ENCODE results near the gene KNCN.

KNCN gene

GRCh38 chr1:46562498-46562897 is 11.1 kb upstream of the KNCN start:
- peaks cover 0 to 85% of the 10 kb centered on the region in 2 experiments; a peak in 1 of 3 replicates for H3K36me3 ChIP-seq (ENCODE audit: control insufficient read depth in 2 of 2, insufficient read depth in 1 of 2, low read length in 2 of 2)
- POLR2A ChIA-PET: no interaction called here
- H3K9me3 ChIP-seq (ENCODE audit: control insufficient read depth, insufficient read depth, low read depth, low read length): no peaks in the 10 kb centered on the region
- no peak for TF ChIP-seq ZNF324 (tag by site-specific recombination; IDR thresholded peaks at IDR 0.05)
- no peak for TF ChIP-seq ZNF585B (tag by site-specific recombination; IDR thresholded peaks at IDR 0.05)
- TF ChIP-seq ZXDB (tag by site-specific recombination; IDR thresholded peaks at IDR 0.05): no peak
- no peak for TF ChIP-seq ZBTB7A (tag by site-specific recombination; IDR thresholded peaks at IDR 0.05; ENCODE audit: low read depth)
- no peak for TF ChIP-seq ZNF248 (tag by site-specific recombination; IDR thresholded peaks at IDR 0.05)
- TF ChIP-seq ZSCAN16 (tag by site-specific recombination; IDR thresholded peaks at IDR 0.05): no peak
- no peak for TF ChIP-seq ZNF510 (tag by site-specific recombination; IDR thresholded peaks at IDR 0.05; ENCODE audit: insufficient replicate concordance)
- TF ChIP-seq PBX3 (CRISPR knock-in tag; IDR thresholded peaks at IDR 0.05): no peak
- no peak for TF ChIP-seq ZNF24 (tag by site-specific recombination; IDR thresholded peaks at IDR 0.05)
- no peak for TF ChIP-seq ZNF184 (tag by site-specific recombination; IDR thresholded peaks at IDR 0.05)
- no peak for TF ChIP-seq ZNF768 (tag by site-specific recombination; IDR thresholded peaks at IDR 0.05)
- no peak for TF ChIP-seq ZFP37 (tag by site-specific recombination; IDR thresholded peaks at IDR 0.05)
- no peak for TF ChIP-seq ZBTB26 (tag by site-specific recombination; optimal IDR thresholded peaks at IDR 0.05)
- CTCF ChIA-PET: interaction anchor here (0.6 kb wide), 1 partner anchor 162 kb away, joined by 3 read pairs; no protein-coding TSS in a partner anchor
- H3K4me3 ChIP-seq (ENCODE audit: low read depth, low read length): no peak overlapping the region
- H3K27ac ChIP-seq (ENCODE audit: extremely low read depth, low read depth, low read length): no peak overlapping the region
- no peaks in the 10 kb centered on the region for H3K4me1 ChIP-seq (ENCODE audit: control insufficient read depth, insufficient read depth, low read length)

GRCh38 chr1:46558966-46559365 is 7.5 kb upstream of the KNCN start:
- Histone ChIP-seq H3K4me1 (ENCODE audit: control insufficient read depth, insufficient read depth, low read length) (no peaks in the 10 kb centered on the region), H3K4me3 (ENCODE audit: low read depth, low read length) (no peak overlapping the region), H3K27ac (ENCODE audit: extremely low read depth, low read depth, low read length) (no peak overlapping the region), H3K36me3 (ENCODE audit: control insufficient read depth in 2 of 2, insufficient read depth in 1 of 2, low read length in 2 of 2) (peaks cover 0 to 54% of the 10 kb centered on the region in 2 experiments; a peak in 1 of 3 replicates), H3K9me3 (ENCODE audit: control insufficient read depth, insufficient read depth, low read depth, low read length) (no peaks in the 10 kb centered on the region)
- ChIA-PET POLR2A (no interaction called here), CTCF (interaction anchor here (0.6 kb wide), 1 partner anchor 9 kb away, joined by 4 read pairs; no protein-coding TSS in a partner anchor)
- TF ChIP-seq ZNF292 (tag by site-specific recombination; IDR thresholded peaks at IDR 0.05; ENCODE audit: borderline replicate concordance, low read depth): no peak
- no peak for TF ChIP-seq ZNF302 (tag by site-specific recombination; IDR thresholded peaks at IDR 0.05; ENCODE audit: low read depth)
- no peak for TF ChIP-seq ZFP41 (tag by site-specific recombination; IDR thresholded peaks at IDR 0.05; ENCODE audit: borderline replicate concordance)
- TF ChIP-seq YY2 (tag by site-specific recombination; IDR thresholded peaks at IDR 0.05): no peak
- no peak for TF ChIP-seq ZNF747 (tag by site-specific recombination; IDR thresholded peaks at IDR 0.05)
- TF ChIP-seq ZNF792 (tag by site-specific recombination; IDR thresholded peaks at IDR 0.05): no peak
- TF ChIP-seq ZSCAN30 (tag by site-specific recombination; IDR thresholded peaks at IDR 0.05): no peak
- no peak for TF ChIP-seq EGR2 (tag by site-specific recombination; IDR thresholded peaks at IDR 0.05; ENCODE audit: low read depth)
- TF ChIP-seq ZNF473 (tag by site-specific recombination; IDR thresholded peaks at IDR 0.05): no peak
- no peak for TF ChIP-seq SP3 (tag by site-specific recombination; IDR thresholded peaks at IDR 0.05)
- no peak for TF ChIP-seq ZNF561 (tag by site-specific recombination; IDR thresholded peaks at IDR 0.05; ENCODE audit: borderline replicate concordance)
- TF ChIP-seq ZNF621 (tag by site-specific recombination; IDR thresholded peaks at IDR 0.05): no peak

Measured in HEK293 (cell line).